Measurements from ENCODE around the gene ZBED6. TPM values are rescaled to one million over a fixed set of nuclear protein-coding genes. Genes with fewer than 3 reads are reported as not detected.

The ZBED6 gene
- total RNA-seq, 1 donor from 2014 or later: 6.9 TPM

DNA sequence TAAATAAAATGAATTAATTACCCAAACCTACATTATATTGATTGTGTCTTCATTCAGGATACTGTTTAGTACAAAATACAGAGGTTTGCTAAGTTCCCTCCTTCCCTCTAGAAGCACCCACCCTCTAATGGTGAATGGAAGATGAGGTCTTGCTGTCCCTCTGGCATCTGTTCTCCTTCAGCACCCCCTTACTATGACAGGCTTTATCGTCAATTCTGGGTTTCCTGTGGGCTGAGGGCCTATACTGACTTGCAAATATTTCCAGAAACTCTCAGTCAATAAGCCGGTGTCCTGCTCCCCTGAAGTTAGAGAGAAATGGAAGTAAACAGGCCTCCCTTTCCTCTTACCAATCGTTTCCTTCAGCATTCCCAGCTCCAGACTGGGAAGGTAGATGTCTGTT is 17.3 kb upstream of the ZBED6 start:
- Histone ChIP-seq H3K9me3 (ENCODE audit: low read depth) (no peaks in the 10 kb centered on the region), H3K4me1 (no peaks in the 10 kb centered on the region), H3K9ac (no peak overlapping the region), H2AFZ (replicated peaks) (no peak overlapping the region), H3K27me3 (no peaks in the 10 kb centered on the region), H3K4me2 (no peak overlapping the region), H3K36me3 (no peaks in the 10 kb centered on the region), H3F3A (ENCODE audit: low read depth) (no peaks in the 10 kb centered on the region), H3K27ac (no peak overlapping the region), H3K4me3 (no peak overlapping the region), H4K20me1 (ENCODE audit: low read depth) (no peaks in the 10 kb centered on the region), H3K79me2 (ENCODE audit: low read depth) (no peaks in the 10 kb centered on the region)
- Mint-ChIP-seq H3K4me1 (peaks cover 9% of the 10 kb centered on the region), H3K4me3 (no peak overlapping the region), H3K27me3 (ENCODE audit: insufficient read depth, low read depth) (peaks cover 5% of the 10 kb centered on the region), H3K9me3 (no peaks in the 10 kb centered on the region), H3K27ac (no peak overlapping the region), H3K36me3 (no peaks in the 10 kb centered on the region)
- TF ChIP-seq, protein P1, sequence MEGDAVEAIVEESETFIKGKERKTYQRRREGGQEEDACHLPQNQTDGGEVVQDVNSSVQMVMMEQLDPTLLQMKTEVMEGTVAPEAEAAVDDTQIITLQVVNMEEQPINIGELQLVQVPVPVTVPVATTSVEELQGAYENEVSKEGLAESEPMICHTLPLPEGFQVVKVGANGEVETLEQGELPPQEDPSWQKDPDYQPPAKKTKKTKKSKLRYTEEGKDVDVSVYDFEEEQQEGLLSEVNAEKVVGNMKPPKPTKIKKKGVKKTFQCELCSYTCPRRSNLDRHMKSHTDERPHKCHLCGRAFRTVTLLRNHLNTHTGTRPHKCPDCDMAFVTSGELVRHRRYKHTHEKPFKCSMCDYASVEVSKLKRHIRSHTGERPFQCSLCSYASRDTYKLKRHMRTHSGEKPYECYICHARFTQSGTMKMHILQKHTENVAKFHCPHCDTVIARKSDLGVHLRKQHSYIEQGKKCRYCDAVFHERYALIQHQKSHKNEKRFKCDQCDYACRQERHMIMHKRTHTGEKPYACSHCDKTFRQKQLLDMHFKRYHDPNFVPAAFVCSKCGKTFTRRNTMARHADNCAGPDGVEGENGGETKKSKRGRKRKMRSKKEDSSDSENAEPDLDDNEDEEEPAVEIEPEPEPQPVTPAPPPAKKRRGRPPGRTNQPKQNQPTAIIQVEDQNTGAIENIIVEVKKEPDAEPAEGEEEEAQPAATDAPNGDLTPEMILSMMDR (IDR thresholded peaks at IDR 0.05): no peak
- TF ChIP-seq EZH2phosphoT487 (IDR thresholded peaks at IDR 0.05) (no peak), EZH2 (IDR thresholded peaks at IDR 0.05) (no peak)
- DNase-seq (ENCODE audit: low spot score): no peak

DNA sequence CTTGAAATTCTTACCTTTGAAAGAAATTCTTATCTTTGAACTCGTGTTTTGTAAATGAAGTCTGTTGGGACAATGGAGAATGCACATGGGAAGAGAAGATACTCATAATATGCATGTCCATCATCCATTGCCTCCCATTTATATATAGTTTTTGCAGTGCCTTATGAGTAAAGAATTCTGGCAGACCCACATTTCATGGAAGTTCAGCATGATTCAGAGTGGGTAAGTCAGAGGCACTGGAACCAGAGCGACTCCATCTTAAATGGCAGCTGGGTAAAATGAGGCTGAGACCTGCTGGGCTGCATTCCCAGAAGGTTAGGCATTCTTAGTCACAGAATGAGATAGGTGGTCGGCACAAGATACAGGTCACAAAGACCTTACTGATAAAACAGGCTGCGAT is 16.6 kb upstream of the ZBED6 start:
- Histone ChIP-seq H3K9ac (no peak overlapping the region), H4K20me1 (ENCODE audit: low read depth) (no peaks in the 10 kb centered on the region), H3K9me3 (ENCODE audit: low read depth) (no peaks in the 10 kb centered on the region), H3K79me2 (ENCODE audit: low read depth) (no peaks in the 10 kb centered on the region), H3K4me1 (no peaks in the 10 kb centered on the region), H3K36me3 (no peaks in the 10 kb centered on the region), H3K4me3 (no peak overlapping the region), H3K27ac (no peak overlapping the region), H3F3A (ENCODE audit: low read depth) (no peaks in the 10 kb centered on the region), H3K4me2 (no peak overlapping the region), H3K27me3 (no peaks in the 10 kb centered on the region), H2AFZ (replicated peaks) (no peak overlapping the region)
- H3K27me3 Mint-ChIP-seq (ENCODE audit: insufficient read depth, low read depth): peaks cover 3% of the 10 kb centered on the region
- no peaks in the 10 kb centered on the region for H3K36me3 Mint-ChIP-seq
- no peaks in the 10 kb centered on the region for H3K9me3 Mint-ChIP-seq
- no peak overlapping the region for H3K4me3 Mint-ChIP-seq
- H3K27ac Mint-ChIP-seq: no peak overlapping the region
- DNase-seq (ENCODE audit: low spot score): no peak
- TF ChIP-seq EZH2phosphoT487 (IDR thresholded peaks at IDR 0.05) (no peak), EZH2 (IDR thresholded peaks at IDR 0.05) (no peak)
- TF ChIP-seq, protein P1 (IDR thresholded peaks at IDR 0.05): no peak
- H3K4me1 Mint-ChIP-seq: peaks cover 9% of the 10 kb centered on the region

DNA sequence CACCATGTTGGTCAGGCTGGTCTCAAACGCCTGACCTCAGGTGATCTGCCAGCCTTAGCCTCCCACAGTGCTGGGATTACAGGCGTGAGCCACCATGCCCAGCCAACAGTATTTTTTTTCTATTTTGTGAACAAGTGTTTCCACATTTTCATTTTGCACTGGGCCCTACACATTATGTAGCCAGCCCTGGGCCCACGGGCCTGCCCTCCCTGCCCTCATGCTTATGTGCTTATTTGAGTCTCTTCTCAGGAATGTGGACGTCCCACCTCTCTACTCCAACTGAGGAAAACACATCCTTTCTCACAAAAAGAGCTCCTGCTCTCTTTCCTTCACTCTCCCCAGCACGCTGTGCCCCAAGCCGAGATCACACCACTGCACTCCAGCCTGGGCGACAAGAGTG is 13.5 kb upstream of the ZBED6 start:
- Histone ChIP-seq H3K4me2 (no peak overlapping the region), H3K4me1 (no peaks in the 10 kb centered on the region), H3K9ac (no peak overlapping the region), H4K20me1 (ENCODE audit: low read depth) (no peaks in the 10 kb centered on the region), H3K27ac (no peak overlapping the region), H3K27me3 (no peaks in the 10 kb centered on the region), H2AFZ (replicated peaks) (no peak overlapping the region), H3K9me3 (ENCODE audit: low read depth) (no peaks in the 10 kb centered on the region), H3K4me3 (no peak overlapping the region), H3K79me2 (ENCODE audit: low read depth) (no peaks in the 10 kb centered on the region), H3F3A (ENCODE audit: low read depth) (no peaks in the 10 kb centered on the region), H3K36me3 (no peaks in the 10 kb centered on the region)
- H3K27me3 Mint-ChIP-seq (ENCODE audit: insufficient read depth, low read depth): no peaks in the 10 kb centered on the region
- no peaks in the 10 kb centered on the region for H3K9me3 Mint-ChIP-seq
- DNase-seq (ENCODE audit: low spot score): no peak
- H3K27ac Mint-ChIP-seq: no peak overlapping the region
- no peaks in the 10 kb centered on the region for H3K4me1 Mint-ChIP-seq
- no peaks in the 10 kb centered on the region for H3K36me3 Mint-ChIP-seq
- TF ChIP-seq EZH2phosphoT487 (IDR thresholded peaks at IDR 0.05) (no peak), EZH2 (IDR thresholded peaks at IDR 0.05) (no peak)
- TF ChIP-seq, protein P1 (IDR thresholded peaks at IDR 0.05): no peak
- H3K4me3 Mint-ChIP-seq: no peak overlapping the region
